Epithelial cell of proximal tubule (primary cell): Measurements from ENCODE around the gene SP1. TPM values are rescaled to one million over a fixed set of nuclear protein-coding genes. Genes with fewer than 3 reads are reported as not detected.

Experiments used
- DNase-seq: peaks from one replicate; pipeline ENCODE4 v3.0.0-alpha.2; 2011; ENCODE audit warnings: low read depth
- H3K4me3 ChIP-seq: 2 replicates; pipeline ENCODE4 v1.5.1; 2011; ENCODE audit warnings: low read depth, mild to moderate bottlenecking, low read length
- total RNA-seq: library from RNA; depleted of rRNA; stranded (reverse); fragments of >200 nt; gene quantifications from 2 replicates; pipeline ENCODE4 v1.2.3, GENCODE V29; 2015
- TF ChIP-seq, protein P1 (sequence below): conservative IDR thresholded peaks from 2 replicates; pipeline ENCODE4 v1.5.1; 2012; ENCODE audit warnings: low read depth, mild to moderate bottlenecking, low read length

The SP1 gene
- total RNA-seq, 1 donor from 2014 or later: 29.2 TPM

- DNase-seq: no peak
- peak overlapping the region; percentile 74 for H3K4me3 ChIP-seq
- TF ChIP-seq, protein P1, sequence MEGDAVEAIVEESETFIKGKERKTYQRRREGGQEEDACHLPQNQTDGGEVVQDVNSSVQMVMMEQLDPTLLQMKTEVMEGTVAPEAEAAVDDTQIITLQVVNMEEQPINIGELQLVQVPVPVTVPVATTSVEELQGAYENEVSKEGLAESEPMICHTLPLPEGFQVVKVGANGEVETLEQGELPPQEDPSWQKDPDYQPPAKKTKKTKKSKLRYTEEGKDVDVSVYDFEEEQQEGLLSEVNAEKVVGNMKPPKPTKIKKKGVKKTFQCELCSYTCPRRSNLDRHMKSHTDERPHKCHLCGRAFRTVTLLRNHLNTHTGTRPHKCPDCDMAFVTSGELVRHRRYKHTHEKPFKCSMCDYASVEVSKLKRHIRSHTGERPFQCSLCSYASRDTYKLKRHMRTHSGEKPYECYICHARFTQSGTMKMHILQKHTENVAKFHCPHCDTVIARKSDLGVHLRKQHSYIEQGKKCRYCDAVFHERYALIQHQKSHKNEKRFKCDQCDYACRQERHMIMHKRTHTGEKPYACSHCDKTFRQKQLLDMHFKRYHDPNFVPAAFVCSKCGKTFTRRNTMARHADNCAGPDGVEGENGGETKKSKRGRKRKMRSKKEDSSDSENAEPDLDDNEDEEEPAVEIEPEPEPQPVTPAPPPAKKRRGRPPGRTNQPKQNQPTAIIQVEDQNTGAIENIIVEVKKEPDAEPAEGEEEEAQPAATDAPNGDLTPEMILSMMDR: peak; percentile 83
Observed at GRCh38 chr12:53344824-53345485, 35.0 kb upstream of the SP1 start.

- TF ChIP-seq, protein P1: no peak
- H3K4me3 ChIP-seq: peak overlapping the region; percentile 74
- no peak for DNase-seq
Observed at GRCh38 chr12:53345486-53346188, 34.3 kb upstream of the SP1 start.

- no peak for DNase-seq
- TF ChIP-seq, protein P1: no peak
- no peak overlapping the region for H3K4me3 ChIP-seq
Observed at GRCh38 chr12:53346491-53346890, 33.5 kb upstream of the SP1 start.

GRCh38 chr12:53347905-53348304, 32.1 kb upstream of the SP1 start:
- H3K4me3 ChIP-seq: no peak overlapping the region
- no peak for DNase-seq
- TF ChIP-seq, protein P1: no peak

DNA sequence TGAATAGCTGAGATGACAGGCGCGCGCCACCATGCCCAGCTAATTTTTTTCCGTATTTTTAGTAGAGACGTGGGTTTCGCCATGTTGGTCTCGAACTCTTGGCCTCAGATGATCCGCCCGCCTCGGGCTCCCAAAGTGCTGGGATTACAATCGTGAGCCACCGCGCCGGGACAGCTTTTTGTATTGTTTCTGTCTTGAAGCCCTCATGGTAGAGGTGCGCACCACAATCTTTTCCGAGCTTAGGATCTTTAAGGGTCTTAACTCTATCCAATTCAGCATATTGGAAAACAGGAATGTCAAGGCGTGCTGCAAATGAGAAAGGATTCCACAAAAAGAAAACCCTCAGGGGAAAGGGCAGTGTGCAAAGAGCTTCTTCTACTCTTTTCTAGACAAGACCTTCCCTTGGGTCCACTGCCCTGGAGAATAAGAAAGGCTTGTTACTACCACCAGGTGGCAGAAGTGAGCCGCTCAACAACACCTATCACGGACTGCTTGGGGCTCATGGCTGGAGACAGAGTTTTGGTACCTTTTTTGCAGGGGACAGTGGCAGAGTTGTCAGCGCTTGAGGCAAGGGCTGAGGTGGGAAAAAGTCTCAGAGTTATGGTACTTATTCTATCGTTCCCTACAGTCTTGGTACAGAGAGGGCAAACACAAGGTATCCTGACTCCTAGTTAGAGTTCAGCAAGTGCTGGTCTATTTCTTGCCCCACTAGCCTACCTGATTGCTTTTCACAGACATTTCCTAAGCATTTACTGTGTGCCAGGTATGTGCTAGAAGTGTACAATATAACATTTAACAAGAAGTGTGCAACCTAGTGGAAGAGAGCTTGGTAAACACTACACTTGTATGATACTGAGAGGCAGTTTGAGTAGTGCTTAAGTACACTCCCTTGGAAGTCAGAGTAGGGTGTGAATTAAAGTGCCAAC, 27.4 kb upstream of the SP1 start:
- DNase-seq: no peak
- H3K4me3 ChIP-seq: no peak overlapping the region

DNA sequence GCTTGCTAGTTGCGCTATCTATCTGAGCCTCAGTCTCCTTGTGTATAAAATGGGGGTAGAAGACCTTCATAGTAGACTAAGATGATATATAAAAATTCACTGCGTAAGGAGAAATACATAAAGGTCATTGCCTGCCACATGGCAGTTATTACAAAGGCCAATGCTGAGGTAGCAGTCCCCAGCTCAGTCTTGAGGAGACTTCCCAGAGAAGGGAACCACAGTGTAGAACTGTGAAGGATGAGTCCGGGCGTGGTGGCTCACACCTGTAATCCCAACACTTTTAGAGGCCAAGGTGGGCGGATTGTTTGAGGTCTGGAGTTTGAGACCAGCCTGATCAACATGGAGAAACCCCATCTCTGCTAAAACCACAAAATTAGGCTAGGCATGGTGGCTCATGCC, 26.7 kb upstream of the SP1 start:
- TF ChIP-seq, protein P1: no peak
- no peak overlapping the region for H3K4me3 ChIP-seq

More for the DNA sequence above, 27.4 kb upstream of the SP1 start:
- TF ChIP-seq, protein P1: peak; percentile 91

More for the DNA sequence above, 26.7 kb upstream of the SP1 start:
- no peak for DNase-seq
